Left lung (tissue), 10 donors: ENCODE data around the gene DPPA5. TPM values are rescaled to one million over a fixed set of nuclear protein-coding genes. Genes with fewer than 3 reads are reported as not detected.
"Not testable (repeated sequence)": the region's sequence is repeated elsewhere in the genome, so short reads cannot be mapped to it uniquely, and the experiment has no call there.

ENCODE experiments used
- ATAC-seq: fragments of 200-7000 bp; cut with Tn5 transposase; one replicate; pipeline ENCODE4 v1.9.1; 2020; ENCODE audit warnings: moderate library complexity
- DNase-seq, 4 donors: peaks; one replicate each; pipeline ENCODE4 v3.0.0-alpha.2; 2013 to 2020
- H3K27ac ChIP-seq, 2 donors: fragments of 200-600 bp; sonication (generic) in 1 of 2; one replicate each; pipeline versions ENCODE4 v1.5.0 to v1.8.0; 2020 to 2021
- H3K27me3 ChIP-seq, 2 donors: fragments of 200-600 bp; sonication (generic) in 1 of 2; one replicate each; pipeline versions ENCODE4 v1.5.0 to v1.8.0; 2020 to 2021
- H3K36me3 ChIP-seq, 2 donors: fragments of 200-600 bp; sonication (generic) in 1 of 2; one replicate each; pipeline versions ENCODE4 v1.5.0 to v1.8.0; 2020 to 2021
- H3K4me1 ChIP-seq, 2 donors: fragments of 200-600 bp; one replicate each; pipeline ENCODE4 v1.8.0; 2021
- H3K4me3 ChIP-seq, 2 donors: fragments of 200-600 bp; sonication (generic) in 1 of 2; one replicate each; pipeline versions ENCODE4 v1.5.0 to v1.8.0; 2020 to 2021; ENCODE audit warnings: mild to moderate bottlenecking in 1 of 2
- H3K9me3 ChIP-seq, 2 donors: fragments of 200-600 bp; sonication (generic) in 1 of 2; one replicate each; pipeline versions ENCODE4 v1.5.0 to v1.8.0; 2020 to 2021
- CTCF ChIP-seq, 2 donors: fragments of 200-600 bp; sonication (generic) in 1 of 2; IDR thresholded peaks; one replicate each; pipeline versions ENCODE4 v1.5.0 to v1.8.0; 2021; ENCODE audit warnings: antibody characterized with exemption in 2 of 2
- intact Hi-C, 2 donors: fragments of 100-400 bp; cut with DNase I; formaldehyde crosslinking; loops; one replicate each; pipeline versions ENCODE4 v1.11.2 to v1.14.2; 2022
- polyA plus RNA-seq, 6 donors: library from polyadenylated mRNA; unstranded; fragments of 120-200 nt; gene quantifications; one replicate each; pipeline ENCODE4 v1.2.1, GENCODE V29; 2013; ENCODE audit not compliant: insufficient read length in 6 of 6
- total RNA-seq, 2 donors: library from RNA; stranded (reverse); fragmentation: NEBNext Ultra II Directional; extraction: Animal tissue kit (Norgen Biotek cat#: 25700); gene quantifications; one replicate each; pipeline ENCODE4 v1.2.1, GENCODE V29; 2021
- donor health status: DM: no; HTN: yes; CAD: no.
- donor health status: DM: no; HTN: no; CAD: no.

DPPA5 gene
- total and polyA plus RNA-seq, 8 donors = not detected

- no peak overlapping the region for H3K27ac ChIP-seq
- H3K36me3 ChIP-seq = no peaks in the 10 kb centered on the region
- no peaks in the 10 kb centered on the region for H3K4me1 ChIP-seq
- H3K9me3 ChIP-seq = no peaks in the 10 kb centered on the region
- TF ChIP-seq CTCF (IDR thresholded peaks at IDR 0.05) = no peak
- DNase-seq (no peak), ATAC-seq (no peak)
- intact Hi-C loops = no loop called here
- H3K4me3 ChIP-seq = no peak overlapping the region
- no peaks in the 10 kb centered on the region for H3K27me3 ChIP-seq
Measured at GRCh38 chr6:73382462-73383113, 28.5 kb upstream of the DPPA5 start.

GRCh38 chr6:73381531-73381930, 27.5 kb upstream of the DPPA5 start:
- DNase-seq, H3K4me3 ChIP-seq, H3K36me3 ChIP-seq, H3K27me3 ChIP-seq, intact Hi-C loops, ATAC-seq, H3K9me3 ChIP-seq, H3K27ac ChIP-seq, H3K4me1 ChIP-seq: not testable (repeated sequence)

- peaks cover 0 to 5% of the 10 kb centered on the region in 2 donors for H3K9me3 ChIP-seq
- H3K27ac ChIP-seq = no peak overlapping the region
- no peak overlapping the region for H3K4me3 ChIP-seq
- intact Hi-C loops = no loop called here
- H3K27me3 ChIP-seq = no peaks in the 10 kb centered on the region
- H3K36me3 ChIP-seq = no peaks in the 10 kb centered on the region
- ATAC-seq = no peak
- TF ChIP-seq CTCF (IDR thresholded peaks at IDR 0.05) = no peak
- DNase-seq = no peak
- H3K4me1 ChIP-seq = no peaks in the 10 kb centered on the region
Measured at GRCh38 chr6:73377225-73377624, 23.1 kb upstream of the DPPA5 start.

- H3K4me1 ChIP-seq = no peaks in the 10 kb centered on the region
- no peak for TF ChIP-seq CTCF (IDR thresholded peaks at IDR 0.05)
- H3K27ac ChIP-seq = no peak overlapping the region
- H3K4me3 ChIP-seq = no peak overlapping the region
- intact Hi-C loops = no loop called here
- H3K9me3 ChIP-seq = peaks cover 0 to 20% of the 10 kb centered on the region in 2 donors
- no peak for DNase-seq
- no peaks in the 10 kb centered on the region for H3K27me3 ChIP-seq
- no peak for ATAC-seq
- no peaks in the 10 kb centered on the region for H3K36me3 ChIP-seq
Measured at GRCh38 chr6:73375216-73375615, 21.1 kb upstream of the DPPA5 start.

GRCh38 chr6:73372516-73372915, 18.4 kb upstream of the DPPA5 start:
- Histone ChIP-seq H3K9me3 (peaks cover 0 to 20% of the 10 kb centered on the region in 2 donors), H3K4me1 (no peaks in the 10 kb centered on the region), H3K36me3 (no peaks in the 10 kb centered on the region), H3K27ac (no peak overlapping the region), H3K27me3 (no peaks in the 10 kb centered on the region), H3K4me3 (no peak overlapping the region)
- no peak for DNase-seq
- TF ChIP-seq CTCF (IDR thresholded peaks at IDR 0.05) = no peak
- ATAC-seq = no peak
- intact Hi-C loops = no loop called here

- ATAC-seq (no peak), DNase-seq (no peak)
- H3K9me3 ChIP-seq = peaks cover 0 to 20% of the 10 kb centered on the region in 2 donors
- no peak for TF ChIP-seq CTCF (IDR thresholded peaks at IDR 0.05)
- H3K27ac ChIP-seq = no peak overlapping the region
- H3K4me1 ChIP-seq = no peaks in the 10 kb centered on the region
- no peaks in the 10 kb centered on the region for H3K27me3 ChIP-seq
- no peaks in the 10 kb centered on the region for H3K36me3 ChIP-seq
- intact Hi-C loops = no loop called here
- no peak overlapping the region for H3K4me3 ChIP-seq
Measured at GRCh38 chr6:73371984-73372383, 17.9 kb upstream of the DPPA5 start.
